ENCODE data around the gene SBK1.

DNA sequence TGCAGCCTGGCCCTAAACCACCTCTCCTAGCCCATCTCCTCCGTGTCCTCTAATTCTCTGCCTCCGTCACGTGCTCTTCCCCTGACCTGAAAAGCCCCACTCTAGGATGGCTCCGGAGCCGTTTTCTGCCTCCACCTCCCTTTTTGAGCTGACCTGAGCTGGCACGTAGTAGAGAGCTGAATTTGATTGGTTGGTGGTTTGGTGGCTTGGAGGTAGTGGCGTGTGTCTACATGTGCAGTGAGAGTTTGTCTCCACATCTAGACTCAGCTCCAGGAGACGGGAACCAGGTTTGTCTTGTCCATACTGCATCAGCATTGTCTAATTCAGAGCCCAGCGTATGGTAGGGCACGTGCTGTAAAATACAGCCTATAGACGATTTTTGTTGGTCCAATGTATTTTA lies 3.0 kb downstream of the SBK1 start:
- TF ChIP-seq, protein P1, sequence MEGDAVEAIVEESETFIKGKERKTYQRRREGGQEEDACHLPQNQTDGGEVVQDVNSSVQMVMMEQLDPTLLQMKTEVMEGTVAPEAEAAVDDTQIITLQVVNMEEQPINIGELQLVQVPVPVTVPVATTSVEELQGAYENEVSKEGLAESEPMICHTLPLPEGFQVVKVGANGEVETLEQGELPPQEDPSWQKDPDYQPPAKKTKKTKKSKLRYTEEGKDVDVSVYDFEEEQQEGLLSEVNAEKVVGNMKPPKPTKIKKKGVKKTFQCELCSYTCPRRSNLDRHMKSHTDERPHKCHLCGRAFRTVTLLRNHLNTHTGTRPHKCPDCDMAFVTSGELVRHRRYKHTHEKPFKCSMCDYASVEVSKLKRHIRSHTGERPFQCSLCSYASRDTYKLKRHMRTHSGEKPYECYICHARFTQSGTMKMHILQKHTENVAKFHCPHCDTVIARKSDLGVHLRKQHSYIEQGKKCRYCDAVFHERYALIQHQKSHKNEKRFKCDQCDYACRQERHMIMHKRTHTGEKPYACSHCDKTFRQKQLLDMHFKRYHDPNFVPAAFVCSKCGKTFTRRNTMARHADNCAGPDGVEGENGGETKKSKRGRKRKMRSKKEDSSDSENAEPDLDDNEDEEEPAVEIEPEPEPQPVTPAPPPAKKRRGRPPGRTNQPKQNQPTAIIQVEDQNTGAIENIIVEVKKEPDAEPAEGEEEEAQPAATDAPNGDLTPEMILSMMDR (conservative IDR thresholded peaks at IDR 0.05; ENCODE audit: low read depth, low read length), result no peak
- no peak for TF ChIP-seq RAD21 (IDR thresholded peaks at IDR 0.05; ENCODE audit: low read length)

Data from IMR-90 (cell line).